Sigmoid colon (tissue), 3 donors: ENCODE results near the gene CYP24A1.

Experiments
- CTCF ChIP-seq, 4 experiments: fragments of 450-650 bp in 3 of 4; fragments of 200-600 bp in 1 of 4; IDR thresholded peaks; one replicate each; pipeline ENCODE4 v1.5.1; 2016 to 2019; ENCODE audit warnings: antibody characterized with exemption in 4 of 4, mild to moderate bottlenecking in 3 of 4, moderate library complexity in 2 of 4
- POLR2A ChIP-seq, 2 donors: fragments of 450-650 bp; IDR thresholded peaks; one replicate each; pipeline ENCODE4 v1.6.1; 2016; ENCODE audit warnings: antibody characterized with exemption in 2 of 2, mild to moderate bottlenecking in 2 of 2, moderate library complexity in 2 of 2

GRCh38 chr20:54108326-54108642, 65.5 kb downstream of the CYP24A1 start:
- TF ChIP-seq POLR2A (IDR thresholded peaks at IDR 0.05), result no peak
- TF ChIP-seq CTCF (IDR thresholded peaks at IDR 0.05), result no peak
